ENCODE results near the gene NFE2L3. TPM values are rescaled to one million over a fixed set of nuclear protein-coding genes. Genes with fewer than 3 reads are reported as not detected.

Gene NFE2L3
- total and polyA plus RNA-seq, 2 of the 4 experiments (the other 2 are of a cell fraction) = 28.0 to 43.2 TPM

DNA sequence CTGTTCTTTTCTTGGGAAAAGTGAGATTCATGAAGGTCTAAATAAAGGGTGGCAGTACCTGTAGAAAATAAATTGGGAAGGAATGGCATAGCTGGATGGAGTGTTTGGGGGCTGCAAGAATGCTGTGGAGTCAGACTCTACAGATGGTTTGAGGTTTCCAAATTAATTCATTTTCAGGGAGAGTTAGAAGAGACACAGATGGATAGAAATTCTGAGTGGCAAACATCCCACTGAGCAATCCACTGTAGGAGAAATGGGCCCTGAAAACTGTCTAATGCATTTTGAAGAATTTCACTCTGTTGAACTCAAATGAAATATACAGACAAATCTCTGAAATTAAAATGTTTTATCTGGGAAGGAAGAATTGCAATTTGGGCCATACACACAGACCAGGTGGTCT is 16.9 kb upstream of the NFE2L3 start:
- Histone ChIP-seq H4K8ac (ENCODE audit: low read depth in 2 of 2, low read length in 2 of 2) (no peak overlapping the region), H3K23ac (ENCODE audit: low read depth, low read length) (no peak overlapping the region), H3K27ac (ENCODE audit: insufficient read depth, low read length) (no peak overlapping the region), H2BK5ac (ENCODE audit: low read depth, low read length, poor library complexity, severe bottlenecking) (no peak overlapping the region), H3K56ac (ENCODE audit: extremely low read depth, insufficient read depth, low read length) (no peak overlapping the region), H3K79me1 (ENCODE audit: low read depth in 1 of 2, low read length in 2 of 2) (no peaks in the 10 kb centered on the region), H4K5ac (ENCODE audit: low read depth, low read length) (no peak overlapping the region), H3K9me3 (ENCODE audit: control insufficient read depth, insufficient read depth, low read length) (peaks cover 2% of the 10 kb centered on the region; the same call in 1 of the 2 replicates), H2AK9ac (replicated peaks; ENCODE audit: low read depth, low read length, poor library complexity) (no peak overlapping the region), H3K27me3 (ENCODE audit: control insufficient read depth, insufficient read depth, low read length) (peaks cover 14% of the 10 kb centered on the region), H2BK20ac (ENCODE audit: low read depth, low read length) (no peak overlapping the region), H3K14ac (replicated peaks; ENCODE audit: low read depth, low read length) (no peak overlapping the region), H2AK5ac (ENCODE audit: low read depth, low read length) (no peak overlapping the region), H4K20me1 (ENCODE audit: insufficient read depth, low read length) (no peaks in the 10 kb centered on the region), H3K4me3 (ENCODE audit: insufficient read depth, low read depth, low read length) (no peak overlapping the region), H3K4me1 (ENCODE audit: control insufficient read depth, insufficient read depth, low read length) (no peaks in the 10 kb centered on the region), H2BK120ac (ENCODE audit: low read depth, low read length) (no peak overlapping the region), H3K4ac (ENCODE audit: low read depth, low read length) (no peak overlapping the region), H3K4me2 (ENCODE audit: low read depth, low read length) (no peak overlapping the region), H3K9ac (ENCODE audit: low read depth, low read length) (no peak overlapping the region), H3K9me1 (ENCODE audit: insufficient read depth, low read length) (no peaks in the 10 kb centered on the region), H4K91ac (ENCODE audit: insufficient read depth, low read depth, low read length) (no peak overlapping the region), H2AFZ (replicated peaks; ENCODE audit: low read length, poor library complexity) (no peak overlapping the region), H3K18ac (ENCODE audit: low read depth, low read length) (no peak overlapping the region), H2BK15ac (ENCODE audit: low read depth, low read length) (no peak overlapping the region), H3K36me3 (ENCODE audit: control insufficient read depth, insufficient read depth, low read length) (no peaks in the 10 kb centered on the region)
- POLR2A ChIA-PET (ENCODE audit: unreplicated experiment) = no interaction called here
- BruUV-seq (replicated peaks) = no TSS peak
- DNase-seq (no peak), ATAC-seq (ENCODE audit: low read depth) (no peak)
- dilution Hi-C loops (cut with HindIII; ENCODE audit: low sequenced_read_pairs, unreplicated experiment) (no loop called here), intact Hi-C loops (cut with micrococcal nuclease) (no loop called here), in situ Hi-C loops (cut with MboI; ENCODE audit: low sequenced_read_pairs) (no loop called here)
- CTCF ChIA-PET = interaction anchor here (1.5 kb wide), 1 partner anchor 21 kb away, joined by 3 read pairs; no protein-coding TSS in a partner anchor
- no peak for TF ChIP-seq POLR2A (IDR thresholded peaks at IDR 0.05; ENCODE audit: low read depth, low read length)
- no peak for TF ChIP-seq MAFK (IDR thresholded peaks at IDR 0.05; ENCODE audit: low read depth, low read length)
- no peak for TF ChIP-seq NFE2L2 (IDR thresholded peaks at IDR 0.05; ENCODE audit: low read depth, low read length)
- no peak for TF ChIP-seq MAZ (IDR thresholded peaks at IDR 0.05; ENCODE audit: borderline replicate concordance, low read depth, low read length)
- TF ChIP-seq, protein P1, sequence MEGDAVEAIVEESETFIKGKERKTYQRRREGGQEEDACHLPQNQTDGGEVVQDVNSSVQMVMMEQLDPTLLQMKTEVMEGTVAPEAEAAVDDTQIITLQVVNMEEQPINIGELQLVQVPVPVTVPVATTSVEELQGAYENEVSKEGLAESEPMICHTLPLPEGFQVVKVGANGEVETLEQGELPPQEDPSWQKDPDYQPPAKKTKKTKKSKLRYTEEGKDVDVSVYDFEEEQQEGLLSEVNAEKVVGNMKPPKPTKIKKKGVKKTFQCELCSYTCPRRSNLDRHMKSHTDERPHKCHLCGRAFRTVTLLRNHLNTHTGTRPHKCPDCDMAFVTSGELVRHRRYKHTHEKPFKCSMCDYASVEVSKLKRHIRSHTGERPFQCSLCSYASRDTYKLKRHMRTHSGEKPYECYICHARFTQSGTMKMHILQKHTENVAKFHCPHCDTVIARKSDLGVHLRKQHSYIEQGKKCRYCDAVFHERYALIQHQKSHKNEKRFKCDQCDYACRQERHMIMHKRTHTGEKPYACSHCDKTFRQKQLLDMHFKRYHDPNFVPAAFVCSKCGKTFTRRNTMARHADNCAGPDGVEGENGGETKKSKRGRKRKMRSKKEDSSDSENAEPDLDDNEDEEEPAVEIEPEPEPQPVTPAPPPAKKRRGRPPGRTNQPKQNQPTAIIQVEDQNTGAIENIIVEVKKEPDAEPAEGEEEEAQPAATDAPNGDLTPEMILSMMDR (conservative IDR thresholded peaks at IDR 0.05; ENCODE audit: low read depth, low read length) = no peak
- no peak for TF ChIP-seq RFX5 (IDR thresholded peaks at IDR 0.05; ENCODE audit: low read depth, low read length)
- no peak for TF ChIP-seq SMC3 (IDR thresholded peaks at IDR 0.05; ENCODE audit: low read depth, low read length)
- TF ChIP-seq RCOR1 (IDR thresholded peaks at IDR 0.05; ENCODE audit: insufficient replicate concordance, low read length) = no peak
- TF ChIP-seq, protein P2, sequence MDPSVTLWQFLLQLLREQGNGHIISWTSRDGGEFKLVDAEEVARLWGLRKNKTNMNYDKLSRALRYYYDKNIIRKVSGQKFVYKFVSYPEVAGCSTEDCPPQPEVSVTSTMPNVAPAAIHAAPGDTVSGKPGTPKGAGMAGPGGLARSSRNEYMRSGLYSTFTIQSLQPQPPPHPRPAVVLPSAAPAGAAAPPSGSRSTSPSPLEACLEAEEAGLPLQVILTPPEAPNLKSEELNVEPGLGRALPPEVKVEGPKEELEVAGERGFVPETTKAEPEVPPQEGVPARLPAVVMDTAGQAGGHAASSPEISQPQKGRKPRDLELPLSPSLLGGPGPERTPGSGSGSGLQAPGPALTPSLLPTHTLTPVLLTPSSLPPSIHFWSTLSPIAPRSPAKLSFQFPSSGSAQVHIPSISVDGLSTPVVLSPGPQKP (IDR thresholded peaks at IDR 0.05; ENCODE audit: borderline replicate concordance, low read depth, low read length) = no peak
- TF ChIP-seq CHD1 (IDR thresholded peaks at IDR 0.05; ENCODE audit: low read depth, low read length) = no peak
- TF ChIP-seq FOS (IDR thresholded peaks at IDR 0.05; ENCODE audit: low read depth, low read length) = no peak
- TF ChIP-seq CEBPB (IDR thresholded peaks at IDR 0.05; ENCODE audit: low read depth, low read length) = no peak
- TF ChIP-seq, protein P3, sequence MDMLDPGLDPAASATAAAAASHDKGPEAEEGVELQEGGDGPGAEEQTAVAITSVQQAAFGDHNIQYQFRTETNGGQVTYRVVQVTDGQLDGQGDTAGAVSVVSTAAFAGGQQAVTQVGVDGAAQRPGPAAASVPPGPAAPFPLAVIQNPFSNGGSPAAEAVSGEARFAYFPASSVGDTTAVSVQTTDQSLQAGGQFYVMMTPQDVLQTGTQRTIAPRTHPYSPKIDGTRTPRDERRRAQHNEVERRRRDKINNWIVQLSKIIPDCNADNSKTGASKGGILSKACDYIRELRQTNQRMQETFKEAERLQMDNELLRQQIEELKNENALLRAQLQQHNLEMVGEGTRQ (IDR thresholded peaks at IDR 0.05; ENCODE audit: low read depth, low read length) = no peak
- TF ChIP-seq BHLHE40 (IDR thresholded peaks at IDR 0.05; ENCODE audit: low read depth, low read length) = no peak
- no peak for TF ChIP-seq MXI1 (IDR thresholded peaks at IDR 0.05; ENCODE audit: borderline replicate concordance, low read depth, low read length)
- no peak for TF ChIP-seq RAD21 (IDR thresholded peaks at IDR 0.05; ENCODE audit: low read length)
